Activated T-cell treated with anti-CD3 and anti-CD28 coated beads, Interleukin-2, amount 50 U/mL, for 48 hours (primary cell): ENCODE measurements around the gene SEMA6B.

ENCODE experiments used
- DNase-seq, 2 experiments: peaks; one replicate each; pipeline ENCODE4 v3.0.0-alpha.2; 2020

SEMA6B gene

GRCh38 chr19:4588291-4588761, 28.8 kb upstream of the SEMA6B start:
- no peak for DNase-seq

DNA sequence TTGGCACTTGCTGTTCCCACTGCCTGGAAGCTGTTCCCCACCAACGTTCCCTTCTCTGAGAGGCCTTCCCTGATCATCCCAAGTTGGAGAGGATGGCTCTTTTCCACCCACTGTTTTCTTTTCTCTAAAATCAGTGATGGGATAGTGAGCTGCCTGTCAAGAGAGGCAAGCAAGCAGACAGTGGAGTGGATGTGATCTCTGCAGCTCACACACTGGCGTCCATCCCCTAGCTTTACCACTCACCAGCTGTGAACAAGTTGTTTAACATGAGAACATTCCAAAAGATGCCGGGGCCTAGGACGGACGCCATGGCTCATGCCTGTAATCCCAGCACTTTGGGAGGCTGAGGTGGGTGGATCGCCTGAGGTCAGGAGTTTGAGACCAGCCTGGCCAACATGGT, 28.0 kb upstream of the SEMA6B start:
- DNase-seq, result no peak

- no peak for DNase-seq
These were observed 27.2 kb upstream of the SEMA6B start for GRCh38 chr19:4586691-4587090.

GRCh38 chr19:4586245-4586644, 26.8 kb upstream of the SEMA6B start:
- DNase-seq, result no peak

- DNase-seq, result no peak
These were observed 26.1 kb upstream of the SEMA6B start for GRCh38 chr19:4585556-4585955.

DNA sequence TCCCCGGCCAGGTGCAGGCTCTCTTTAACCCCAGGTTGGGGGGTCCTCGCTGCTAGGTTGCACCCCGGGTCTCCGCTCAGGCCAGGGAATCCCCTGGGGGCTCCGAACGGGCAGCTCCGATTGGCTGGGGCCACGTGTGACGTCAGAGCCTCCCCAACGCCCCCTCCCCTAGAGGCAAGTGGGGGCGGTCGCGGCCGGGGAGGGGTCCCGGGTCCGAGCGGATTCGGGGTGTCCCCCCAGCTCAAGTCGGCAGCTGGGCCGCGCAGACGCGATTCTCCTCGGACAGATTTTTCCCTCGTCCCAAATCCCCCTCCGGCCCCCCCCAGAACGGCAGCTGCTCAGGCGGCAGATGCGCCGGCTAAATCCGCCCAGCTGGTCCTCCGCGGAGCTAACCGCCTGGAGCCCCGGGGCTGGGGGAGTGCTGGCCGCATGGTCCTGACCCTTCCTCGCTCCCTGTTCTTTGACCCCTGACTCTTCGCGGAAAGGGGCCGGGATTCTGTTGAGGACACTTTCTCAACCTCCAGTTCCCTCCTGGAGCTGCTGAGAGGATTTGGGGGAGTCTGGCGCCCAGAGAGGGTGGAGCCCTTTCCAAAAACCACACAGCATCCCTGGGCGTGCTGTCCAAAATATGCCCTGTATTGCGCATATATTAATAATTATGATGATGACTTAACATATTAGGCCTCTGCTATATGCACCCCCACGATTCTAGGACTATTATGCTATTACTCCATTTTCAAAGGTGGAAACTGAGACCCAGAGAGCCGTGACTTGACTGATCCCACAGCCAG, 25.4 kb upstream of the SEMA6B start:
- no peak for DNase-seq

DNA sequence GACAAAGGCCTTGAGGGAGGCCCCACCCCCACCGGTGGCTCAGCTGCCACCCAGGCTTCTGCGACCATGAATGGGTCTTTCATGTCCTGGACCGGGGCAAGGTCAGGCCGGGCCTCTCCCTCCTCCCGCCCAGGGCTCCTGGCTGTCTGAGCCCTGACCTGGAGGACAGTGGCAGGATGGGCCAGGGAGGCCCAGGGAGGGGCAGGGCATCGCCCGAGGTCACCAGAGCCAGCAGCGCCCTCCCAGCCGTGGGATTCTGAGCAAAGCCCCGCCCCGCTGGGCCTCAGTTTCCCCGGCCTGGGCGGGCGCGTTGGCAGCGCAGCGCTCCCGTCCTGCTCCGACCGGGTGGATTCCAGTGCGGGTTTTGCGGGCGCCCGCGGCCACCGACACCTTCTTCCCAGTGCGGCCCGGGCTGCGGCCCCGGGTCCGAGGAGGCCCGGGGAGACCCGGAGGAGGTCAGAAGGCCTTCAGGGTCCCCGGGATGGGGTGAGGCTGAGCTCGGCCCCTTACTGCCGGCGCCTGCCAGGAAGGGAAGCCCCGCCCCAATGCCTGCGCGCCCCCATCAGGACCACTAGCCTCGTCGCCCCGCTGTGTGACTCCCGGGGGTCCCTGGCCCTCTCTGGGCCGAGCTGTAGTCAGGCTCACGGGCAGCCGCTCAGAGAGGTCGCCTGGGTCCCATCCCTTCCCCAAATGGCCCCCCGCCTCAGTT, 24.6 kb upstream of the SEMA6B start:
- DNase-seq, result peak; percentile 49 to 63

- DNase-seq, result no peak
These were observed 23.7 kb upstream of the SEMA6B start for GRCh38 chr19:4582980-4583842.

DNA sequence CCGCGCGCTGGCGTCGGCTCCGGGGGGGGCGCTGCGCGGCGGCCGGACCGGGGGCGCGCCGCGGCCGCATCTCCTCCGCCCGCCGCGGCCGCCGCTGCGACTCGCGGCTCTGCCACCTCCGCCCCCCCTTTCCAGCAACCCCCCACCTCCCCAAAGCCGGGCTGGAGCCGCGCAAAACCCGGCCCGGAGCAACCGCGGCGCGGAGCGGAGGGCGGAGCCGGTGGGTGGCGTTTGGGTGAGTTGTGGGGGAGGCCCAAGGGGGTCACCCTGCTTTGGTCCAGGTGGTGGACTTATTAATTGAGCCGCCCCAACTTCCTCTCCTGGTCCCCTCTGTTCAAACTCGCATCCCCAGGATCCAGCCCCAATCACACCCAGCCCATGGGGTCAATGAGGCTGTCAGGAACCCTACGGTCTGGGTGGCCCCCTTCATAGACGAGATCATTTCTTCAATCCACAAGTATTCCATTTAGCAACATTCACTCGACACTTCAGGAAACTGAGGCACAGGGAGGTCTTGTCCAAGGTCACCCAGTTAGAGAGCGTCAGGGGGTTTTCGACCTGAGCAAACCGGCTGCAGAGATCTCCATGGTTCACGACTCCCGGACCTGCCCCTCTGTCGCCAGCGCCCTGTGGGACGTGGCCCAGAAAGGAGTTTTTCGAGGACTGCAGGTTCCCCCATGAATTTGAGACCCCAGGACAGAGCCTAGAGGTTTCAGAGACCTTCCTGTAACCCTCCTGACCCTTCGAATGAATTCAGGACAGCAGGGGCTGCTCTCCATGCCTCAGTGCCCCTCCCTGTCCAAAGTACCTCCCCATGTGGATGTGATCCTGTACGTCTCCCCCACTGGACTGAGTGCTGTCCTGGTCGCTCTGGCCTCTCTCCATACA, 22.4 kb upstream of the SEMA6B start:
- DNase-seq, result peak in 1 of 2 experiments; percentile 48

DNA sequence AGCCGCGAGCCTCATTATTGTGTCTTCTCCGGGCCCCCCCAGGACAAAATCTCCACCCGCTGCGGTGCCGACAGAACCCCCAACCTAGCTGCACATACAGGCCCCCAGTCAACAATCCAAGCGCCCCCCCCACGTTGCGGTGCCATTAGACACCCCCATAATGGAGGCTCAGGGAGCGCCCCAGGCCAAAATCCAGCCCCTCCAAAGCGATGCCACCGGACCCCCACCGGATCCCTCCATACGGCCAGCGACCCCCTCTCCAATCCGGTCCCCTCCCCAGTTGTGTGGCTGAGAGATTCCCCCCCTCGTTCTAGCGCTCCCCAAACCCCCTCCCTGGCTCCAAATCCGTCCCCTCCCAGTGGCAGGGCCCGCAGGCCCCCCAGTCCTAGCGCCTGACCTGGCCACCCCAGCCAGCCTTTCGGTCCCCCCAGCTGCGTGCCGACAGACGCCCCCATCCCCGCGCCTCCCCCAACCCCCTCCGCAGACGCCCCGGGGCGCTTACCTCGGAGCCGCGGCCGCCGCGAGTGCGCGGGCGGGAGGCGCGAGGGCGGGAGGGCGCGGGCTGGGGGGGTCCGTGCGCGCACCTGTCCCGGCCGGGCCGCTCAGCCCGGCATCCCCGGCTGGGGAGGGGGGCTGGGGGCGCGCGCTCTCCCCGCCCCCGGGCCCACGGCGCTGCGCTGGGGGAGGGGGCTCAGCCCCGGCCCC, 21.6 kb upstream of the SEMA6B start:
- DNase-seq, result no peak

DNA sequence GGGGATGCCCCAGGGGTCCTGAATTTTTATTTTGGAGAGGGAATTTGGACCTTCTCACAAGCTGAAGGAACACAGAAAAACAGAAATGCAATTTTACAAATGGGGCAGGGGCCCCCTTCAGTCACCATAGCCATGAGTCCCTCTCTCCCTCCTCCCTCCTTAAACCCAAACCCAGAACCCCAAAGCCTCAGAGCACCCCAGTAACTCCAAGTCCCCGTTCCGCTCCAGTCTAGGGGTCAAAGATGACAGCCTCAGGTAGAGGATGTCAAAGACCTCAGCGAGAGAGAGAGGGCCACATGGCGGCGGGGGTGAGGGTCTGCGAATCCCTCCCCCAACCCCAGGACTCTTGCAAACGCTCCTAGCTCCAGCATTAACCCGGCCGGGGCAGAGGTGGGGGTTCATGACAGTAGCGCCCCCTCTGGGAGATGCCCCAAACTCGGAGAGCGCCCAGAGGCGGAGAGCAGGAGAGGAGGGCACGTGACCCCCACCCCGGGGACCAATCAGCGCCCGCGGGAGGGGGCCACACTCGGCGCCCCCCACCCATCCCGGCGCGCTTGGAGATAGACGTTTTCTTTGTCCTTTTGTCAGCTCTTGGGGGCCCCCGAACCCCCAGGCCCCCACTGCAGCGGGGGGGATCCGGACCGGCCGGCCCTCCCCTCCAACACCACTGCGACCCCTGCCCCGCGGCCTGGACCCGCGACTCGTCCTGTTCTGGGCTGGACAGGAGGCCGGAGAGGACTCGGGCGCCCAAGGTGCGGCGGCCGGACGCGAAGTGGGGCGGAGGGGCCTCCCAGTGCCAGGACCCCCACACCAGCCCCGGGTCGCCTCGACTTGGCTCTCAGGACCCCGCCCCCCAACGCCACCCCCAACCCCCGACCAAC, 20.8 kb upstream of the SEMA6B start:
- DNase-seq, result no peak

DNA sequence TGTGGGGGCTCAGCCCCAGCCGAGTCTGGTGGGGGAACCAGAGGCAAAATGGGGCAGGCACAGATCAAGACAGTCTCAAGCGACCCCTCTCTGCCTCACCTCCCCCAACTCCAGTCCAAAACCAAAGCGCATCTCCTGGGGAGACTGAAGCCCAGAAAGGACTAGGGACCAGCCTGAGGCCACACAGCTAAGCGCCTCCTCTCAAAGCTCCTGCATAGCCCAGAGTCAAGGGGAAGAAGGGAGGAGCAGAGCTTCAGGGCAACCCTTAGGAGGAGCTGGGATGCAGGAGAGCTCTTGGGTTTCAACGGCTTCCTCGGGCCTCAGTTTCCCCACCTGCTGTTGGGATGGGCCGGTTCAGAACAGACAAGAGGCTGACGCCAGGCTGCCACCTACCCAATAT, 19.9 kb upstream of the SEMA6B start:
- DNase-seq, result no peak

GRCh38 chr19:4578552-4579248, 19.2 kb upstream of the SEMA6B start:
- no peak for DNase-seq

- DNase-seq, result no peak
These were observed 17.7 kb upstream of the SEMA6B start for GRCh38 chr19:4577020-4577782.

DNA sequence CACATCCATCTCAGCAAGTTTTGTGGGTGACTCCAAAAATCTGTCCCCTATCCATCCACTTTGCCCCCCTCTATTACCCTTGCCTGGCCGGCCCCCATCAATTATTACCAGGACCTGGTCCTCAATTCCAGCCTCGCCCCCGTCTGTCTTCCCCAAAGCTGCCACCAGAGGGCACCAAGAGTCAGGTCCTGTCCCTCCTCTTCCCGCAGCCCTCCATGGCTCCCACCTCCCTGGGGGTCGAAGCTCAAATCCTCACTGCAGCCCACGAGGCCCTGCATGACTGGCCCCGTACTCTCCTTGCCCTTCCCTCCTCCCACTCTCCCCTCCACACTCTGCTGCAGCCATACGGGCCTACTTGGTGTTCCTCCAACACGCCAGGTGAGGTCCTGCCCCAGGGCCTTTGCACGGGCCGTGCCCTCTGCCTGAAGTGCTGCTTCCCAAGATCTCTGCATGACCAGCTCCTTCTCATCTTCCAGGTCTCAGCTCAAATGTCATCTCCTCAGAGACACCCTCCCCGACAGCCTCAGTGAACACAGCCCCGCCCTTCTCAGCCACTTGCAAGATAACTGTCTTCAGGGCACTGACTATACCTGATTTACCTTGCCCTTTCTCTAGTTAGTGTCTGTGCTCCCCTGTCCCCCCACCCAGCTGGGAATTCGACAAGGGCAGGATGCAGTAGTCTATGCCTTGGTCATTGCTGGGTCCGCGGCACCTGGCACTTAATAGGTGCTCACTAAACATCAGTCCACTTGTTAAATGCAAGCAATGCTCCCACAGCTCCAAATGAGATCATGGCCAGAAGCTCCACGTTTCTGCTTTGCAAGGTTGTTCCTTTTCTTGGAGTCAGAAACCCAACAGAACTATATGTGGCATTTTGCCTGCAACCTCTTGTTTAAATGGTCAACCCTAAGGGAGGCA, 16.8 kb upstream of the SEMA6B start:
- peak; percentile 83 to 86 for DNase-seq

- no peak for DNase-seq
These were observed 16.0 kb upstream of the SEMA6B start for GRCh38 chr19:4575267-4576015.

DNA sequence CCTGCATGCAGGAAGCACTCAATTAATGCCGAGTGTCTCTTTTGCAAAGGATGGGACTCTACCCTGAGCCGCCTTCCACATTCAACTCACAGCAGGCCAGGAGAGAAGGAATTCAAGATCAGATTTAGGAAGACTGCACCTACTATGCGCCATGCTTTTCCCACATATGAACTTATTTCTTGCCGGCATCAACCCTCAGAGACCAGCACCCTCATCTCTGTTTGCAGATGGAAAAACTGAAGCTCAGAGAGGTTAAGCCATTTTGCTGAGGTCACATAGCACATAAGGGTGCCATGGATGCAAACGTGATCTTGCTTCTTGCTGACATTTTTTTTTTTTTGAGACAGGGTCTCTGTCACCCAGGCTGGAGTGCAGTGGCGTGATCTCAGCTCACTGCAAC, 14.2 kb upstream of the SEMA6B start:
- no peak for DNase-seq
